GM12878 (cell line): ENCODE results near the gene ANXA2R. TPM values are rescaled to one million over a fixed set of nuclear protein-coding genes. Genes with fewer than 3 reads are reported as not detected.

ENCODE experiments used
- ATAC-seq: fragments of 200-7000 bp; cut with Tn5 transposase; 3 replicates; pipeline ENCODE4 v1.9.1; 2020; ENCODE audit warnings: mild to moderate bottlenecking, moderate library complexity
- BruUV-seq: library from RNA; stranded (reverse); fragments of 400-500 nt; replicated peaks from 2 replicates; lab custom pipeline; 2021; lab: Mats Ljungman, UMichigan
- CTCF ChIA-PET: fragments of 300-600 bp; sonication (Branson Sonifier 250); formaldehyde crosslinking; extraction: SDS; loops from one replicate; lab custom pipeline; 2021; ENCODE audit warnings: inconsistent platforms; lab: Yijun Ruan, JAX
- POLR2A ChIA-PET: fragments of 350-600 bp; formaldehyde crosslinking; extraction: SDS; loops from one replicate; lab custom pipeline; 2021; ENCODE audit warnings: inconsistent platforms; lab: Charles Lee
- RAD21 ChIA-PET: fragments of 300-600 bp; sonication (Branson Sonifier 250); formaldehyde crosslinking; loops from one replicate; lab custom pipeline; 2023; ENCODE audit warnings: antibody characterized with exemption; ENCODE audit not compliant: unreplicated experiment; lab: Charles Lee
- SMC1A ChIA-PET: fragments of 300-600 bp; sonication (Branson Sonifier 250); formaldehyde crosslinking; loops from one replicate; lab custom pipeline; 2023; ENCODE audit not compliant: unreplicated experiment, uncharacterized antibody; lab: Charles Lee
- DNase-seq: peaks from one replicate; pipeline ENCODE4 v3.0.0-alpha.2; 2011; ENCODE audit warnings: low read depth, low spot score
- FAIRE-seq: peaks from 3 replicates; lab custom pipeline; 2011; peaks lifted over from hg19 to GRCh38; lab: Jason Lieb, UNC
- H2AFZ ChIP-seq: 2 replicates; pipeline ENCODE4 v1.6.0; 2011; ENCODE audit warnings: low read depth, low read length, control low read depth; ENCODE audit not compliant: control insufficient read depth
- H3K27ac ChIP-seq: 2 replicates; pipeline ENCODE4 v1.5.1; 2011; ENCODE audit warnings: control low read depth; ENCODE audit not compliant: control insufficient read depth, insufficient read depth
- H3K27me3 ChIP-seq, 2 experiments: replicated peaks in 1 of 2; 2 replicates each; pipeline versions ENCODE4 v1.6.0 to v1.6.1; 2011; ENCODE audit warnings: low read length in 1 of 2; ENCODE audit not compliant: control insufficient read depth in 2 of 2, insufficient read depth in 2 of 2
- H3K36me3 ChIP-seq, 2 experiments: 2 replicates each; pipeline ENCODE4 v1.5.1; 2011; ENCODE audit warnings: low read length in 1 of 2; ENCODE audit not compliant: control insufficient read depth in 2 of 2, insufficient read depth in 2 of 2
- H3K4me1 ChIP-seq: 2 replicates; pipeline ENCODE4 v1.6.1; 2011; ENCODE audit warnings: mild to moderate bottlenecking, low read length, moderate library complexity, mixed read lengths; ENCODE audit not compliant: control insufficient read depth, insufficient read depth
- H3K4me2 ChIP-seq: 2 replicates; pipeline ENCODE4 v1.6.0; 2011; ENCODE audit warnings: control low read depth; ENCODE audit not compliant: control insufficient read depth, insufficient read depth
- H3K4me3 ChIP-seq: fragments of 200-600 bp; sonication (generic); 2 replicates; pipeline ENCODE4 v1.5.1; 2016
- H3K79me2 ChIP-seq: 2 replicates; pipeline ENCODE4 v1.6.0; 2011; ENCODE audit warnings: low read length; ENCODE audit not compliant: control insufficient read depth, insufficient read depth
- H3K9ac ChIP-seq: 2 replicates; pipeline ENCODE4 v1.8.0; 2011; ENCODE audit warnings: low read length, control low read depth, mixed read lengths; ENCODE audit not compliant: control insufficient read depth, insufficient read depth
- H3K9me3 ChIP-seq: replicated peaks from 3 replicates; pipeline ENCODE4 v1.5.1; 2011; ENCODE audit warnings: mild to moderate bottlenecking, low read length; ENCODE audit not compliant: control insufficient read depth, insufficient read depth
- H4K20me1 ChIP-seq: 2 replicates; pipeline ENCODE4 v1.6.0; 2011; ENCODE audit not compliant: control insufficient read depth, insufficient read depth
- CBX5 ChIP-seq: sonication (generic); IDR thresholded peaks from 2 replicates; pipeline ENCODE4 v1.6.1; 2016; ENCODE audit warnings: low read depth, moderate library complexity, mild to moderate bottlenecking, inconsistent platforms
- CEBPB ChIP-seq, 2 experiments: fragments of 150-350 bp in 1 of 2; IDR thresholded peaks; 2 replicates each; pipeline ENCODE4 v1.6.1; 2012 to 2014; ENCODE audit warnings: low read depth in 2 of 2, low read length in 2 of 2, borderline replicate concordance in 1 of 2, inconsistent platforms in 1 of 2
- PAX5 ChIP-seq: IDR thresholded peaks from 2 replicates; pipeline ENCODE4 v1.6.1; 2011; ENCODE audit warnings: low read depth, low read length, borderline replicate concordance
- ZNF207 ChIP-seq: fragments of 450-650 bp; IDR thresholded peaks from 2 replicates; pipeline ENCODE4 v1.6.1; 2014; ENCODE audit warnings: antibody characterized with exemption, mild to moderate bottlenecking, borderline replicate concordance
- ZNF24 ChIP-seq: fragments of 450-650 bp; IDR thresholded peaks from 2 replicates; pipeline ENCODE4 v1.6.1; 2017; ENCODE audit warnings: antibody characterized with exemption, mild to moderate bottlenecking
- ZNF622 ChIP-seq: fragments of 450-650 bp; IDR thresholded peaks from 2 replicates; pipeline ENCODE4 v1.6.1; 2017; ENCODE audit warnings: mild to moderate bottlenecking, inconsistent platforms
- WGBS: methylation state at CpG from one replicate; pipeline ENCODE4 v1.1.6; 2016; ENCODE audit warnings: low lambda C conversion rate; ENCODE audit not compliant: insufficient replicate concordance, insufficient coverage; ENCODE audit errors: missing lambda C conversion rate; 5-methylcytosine and 5-hydroxymethylcytosine counted together
- in situ Hi-C: fragments of 300-500 bp; cut with MboI; formaldehyde crosslinking; loops from 9 replicates; pipeline ENCODE4 v1.14.3; 2018; ENCODE audit warnings: mixed read lengths
- intact Hi-C: fragments of 100-400 bp; cut with micrococcal nuclease; formaldehyde crosslinking; loops from one replicate; pipeline ENCODE4 v1.14.2; 2022; ENCODE audit not compliant: unreplicated experiment
- polyA plus RNA-seq, 11 experiments: library from polyadenylated mRNA; depleted of rRNA in 4 of 11; unstranded in 6 of 11; stranded (reverse) in 5 of 11; fragments of >200 nt; fragmentation: Nextera tagmentation in 4 of 11; fragmentation: Illumina TruSeq in 1 of 11; extraction: Ambion mirVana in 4 of 11; extraction: Trizol in 1 of 11; gene quantifications; 1 replicate in 1 of 11; 2 replicates in 10 of 11; pipeline versions ENCODE4 v1.2.1 to v1.2.3, GENCODE V29; 2011 to 2016; ENCODE audit warnings: inconsistent platforms in 2 of 11, missing spikeins in 2 of 11, low read depth in 1 of 11
- total RNA-seq, 4 experiments: library from RNA; depleted of rRNA in 3 of 4; stranded (reverse); fragments of >200 nt in 3 of 4; fragmentation: Illumina TruSeq in 1 of 4; extraction: Trizol in 1 of 4; gene quantifications; 2 replicates each; pipeline versions ENCODE4 v1.2.1 to v1.2.3, GENCODE V29; 2013 to 2021

Gene ANXA2R
- total and polyA plus RNA-seq, 10 of the 15 experiments (the other 5 are each of a cell fraction or from before 2014, with no cell fraction given) = 2.3 to 7.8 (median 4.4) TPM

GRCh38 chr5:43044181-43044914, 4.2 kb upstream of the ANXA2R start:
- H3K36me3 ChIP-seq = no peaks in the 10 kb centered on the region
- SMC1A ChIA-PET = interaction anchor here (1.1 kb wide), 1 partner anchor 17 kb away, joined by 3 read pairs; no protein-coding TSS in a partner anchor
- H3K9ac ChIP-seq = no peak overlapping the region
- TF ChIP-seq PAX5 (no peak), ZNF207 (no peak), CEBPB (IDR thresholded peaks at IDR 0.05; ENCODE audit: borderline replicate concordance in 1 of 2, low read depth in 2 of 2, low read length in 2 of 2) (no peak), CBX5 (no peak), ZNF622 (no peak), ZNF24 (no peak)
- TF ChIP-seq, all 136 proteins: peak for 0
- no peaks in the 10 kb centered on the region for H3K27me3 ChIP-seq
- no peaks in the 10 kb centered on the region for H3K79me2 ChIP-seq
- CTCF ChIA-PET = interaction anchor here (0.8 to 3.8 kb wide), 4 partner anchors 29 to 135 kb away, joined by 3 to 70 read pairs (median 4); no protein-coding TSS in a partner anchor
- H3K4me2 ChIP-seq = no peak overlapping the region
- H3K27ac ChIP-seq = no peak overlapping the region
- ATAC-seq (no peak), FAIRE-seq (no peak), DNase-seq (no peak)
- in situ Hi-C loops (loop anchor here (5.0 kb wide), 2 partner anchors 92 to 137 kb away; no protein-coding TSS in a partner anchor), intact Hi-C loops (no loop called here)
- H3K4me1 ChIP-seq = 0 out of 2 replicates have a peak, but pooled peaks cover 3% of the 10 kb centered on the region
- no TSS peak for BruUV-seq
- POLR2A ChIA-PET = interaction anchor here (0.6 kb wide), 1 partner anchor 1096 kb away, joined by 5 read pairs; no protein-coding TSS in a partner anchor
- no peak overlapping the region for H3K4me3 ChIP-seq
- H4K20me1 ChIP-seq = no peaks in the 10 kb centered on the region
- H3K9me3 ChIP-seq = no peaks in the 10 kb centered on the region
- no peak overlapping the region for H2AFZ ChIP-seq
- RAD21 ChIA-PET = no interaction called here
- WGBS = 86% methylated on average over 26 of the region's 26 CpGs
